Astrocyte (in vitro differentiated cells and primary cell): ENCODE measurements around the gene ZNF823. TPM values are rescaled to one million over a fixed set of nuclear protein-coding genes. Genes with fewer than 3 reads are reported as not detected.

ENCODE experiments used
- DNase-seq: peaks from one replicate; pipeline ENCODE4 v3.0.0-alpha.2; 2010; ENCODE audit warnings: low read depth
- FAIRE-seq: peaks from 2 replicates; lab custom pipeline; 2011; peaks lifted over from hg19 to GRCh38; lab: Jason Lieb, UNC
- H2AFZ ChIP-seq: 2 replicates; pipeline ENCODE4 v1.6.0; 2012; ENCODE audit warnings: low read depth, low read length, inconsistent platforms
- H3K27ac ChIP-seq: 2 replicates; pipeline ENCODE4 v1.5.1; 2011; ENCODE audit warnings: low read depth, low read length, inconsistent platforms
- H3K27me3 ChIP-seq: 2 replicates; pipeline ENCODE4 v1.6.0; 2011; ENCODE audit warnings: low read length, inconsistent platforms; ENCODE audit not compliant: insufficient read depth
- H3K36me3 ChIP-seq: 2 replicates; pipeline ENCODE4 v1.5.1; 2011; ENCODE audit warnings: low read length, inconsistent platforms; ENCODE audit not compliant: insufficient read depth
- H3K4me1 ChIP-seq: 2 replicates; pipeline ENCODE4 v1.5.1; 2011; ENCODE audit warnings: low read length, inconsistent platforms; ENCODE audit not compliant: insufficient read depth
- H3K4me2 ChIP-seq: 2 replicates; pipeline ENCODE4 v1.6.0; 2012; ENCODE audit warnings: low read length, inconsistent platforms
- H3K4me3 ChIP-seq: 2 replicates; pipeline ENCODE4 v1.5.1; 2011; ENCODE audit warnings: low read depth, mild to moderate bottlenecking, low read length, inconsistent platforms; ENCODE audit not compliant: insufficient read depth
- H3K79me2 ChIP-seq: 2 replicates; pipeline ENCODE4 v1.6.0; 2012; ENCODE audit warnings: mild to moderate bottlenecking, low read length, inconsistent platforms; ENCODE audit not compliant: insufficient read depth
- H3K9ac ChIP-seq: 2 replicates; pipeline ENCODE4 v1.6.0; 2012; ENCODE audit warnings: mild to moderate bottlenecking, low read length, inconsistent platforms
- H3K9me3 ChIP-seq: 2 replicates; pipeline ENCODE4 v1.5.1; 2012; ENCODE audit warnings: low read depth, mild to moderate bottlenecking, low read length, inconsistent platforms; ENCODE audit not compliant: insufficient read depth
- H4K20me1 ChIP-seq: 2 replicates; pipeline ENCODE4 v1.6.0; 2012; ENCODE audit warnings: low read length, inconsistent platforms; ENCODE audit not compliant: insufficient read depth
- H3K27ac Mint-ChIP-seq: one replicate; pipeline ENCODE4 v1.8.0; 2021; ENCODE audit warnings: mild to moderate bottlenecking, mixed read lengths; ENCODE audit not compliant: unreplicated experiment
- H3K27me3 Mint-ChIP-seq: one replicate; pipeline ENCODE4 v1.8.0; 2021; ENCODE audit warnings: low read depth, mixed read lengths; ENCODE audit not compliant: unreplicated experiment
- H3K36me3 Mint-ChIP-seq: one replicate; pipeline ENCODE4 v1.8.0; 2021; ENCODE audit warnings: low read depth, mixed read lengths; ENCODE audit not compliant: unreplicated experiment
- H3K4me1 Mint-ChIP-seq: one replicate; pipeline ENCODE4 v1.8.0; 2021; ENCODE audit warnings: low read depth, mixed read lengths; ENCODE audit not compliant: unreplicated experiment
- H3K4me3 Mint-ChIP-seq: one replicate; pipeline ENCODE4 v1.8.0; 2021; ENCODE audit warnings: mild to moderate bottlenecking, moderate library complexity, mixed read lengths; ENCODE audit not compliant: unreplicated experiment
- H3K9me3 Mint-ChIP-seq: one replicate; pipeline ENCODE4 v1.8.0; 2021; ENCODE audit warnings: mild to moderate bottlenecking, mixed read lengths; ENCODE audit not compliant: unreplicated experiment
- EZH2 ChIP-seq: IDR thresholded peaks from 2 replicates; pipeline ENCODE4 v1.6.1; 2012; ENCODE audit warnings: mild to moderate bottlenecking, low read length, inconsistent platforms; ENCODE audit not compliant: insufficient read depth
- total RNA-seq: library from RNA; stranded (reverse); gene quantifications from 2 replicates; pipeline ENCODE4 v1.2.1, GENCODE V29; 2021
- TF ChIP-seq, protein P1 (sequence below): IDR thresholded peaks from 2 replicates; pipeline ENCODE4 v1.5.1; 2011; ENCODE audit warnings: low read depth, mild to moderate bottlenecking, inconsistent platforms, low read length, moderate library complexity; ENCODE audit not compliant: insufficient read depth

Gene ZNF823
- total RNA-seq, 1 donor from 2014 or later, result 5.4 TPM

DNA sequence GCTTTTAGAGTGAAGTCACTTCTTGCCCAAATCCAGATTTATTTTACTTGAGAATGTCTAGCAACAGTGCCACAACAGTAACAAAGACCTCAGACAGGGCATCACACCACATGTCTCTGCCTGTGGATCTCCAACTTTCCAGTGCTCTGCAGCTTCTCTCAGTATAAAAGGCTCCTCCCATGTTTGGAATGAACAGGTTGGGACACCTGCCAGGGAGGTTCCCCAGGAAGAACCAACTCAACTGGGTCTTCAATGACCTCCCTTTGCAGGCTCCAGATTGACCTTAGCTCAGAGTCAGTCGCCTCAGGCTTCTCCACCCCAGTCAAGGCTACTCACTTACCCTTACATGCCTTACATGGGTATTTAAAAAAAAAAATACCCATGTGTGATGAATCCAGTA, 3.4 kb downstream of the ZNF823 start:
- H3K9me3 ChIP-seq, result no peaks in the 10 kb centered on the region
- H3K4me1 ChIP-seq, result no peaks in the 10 kb centered on the region
- TF ChIP-seq EZH2, result no peak
- TF ChIP-seq, protein P1, sequence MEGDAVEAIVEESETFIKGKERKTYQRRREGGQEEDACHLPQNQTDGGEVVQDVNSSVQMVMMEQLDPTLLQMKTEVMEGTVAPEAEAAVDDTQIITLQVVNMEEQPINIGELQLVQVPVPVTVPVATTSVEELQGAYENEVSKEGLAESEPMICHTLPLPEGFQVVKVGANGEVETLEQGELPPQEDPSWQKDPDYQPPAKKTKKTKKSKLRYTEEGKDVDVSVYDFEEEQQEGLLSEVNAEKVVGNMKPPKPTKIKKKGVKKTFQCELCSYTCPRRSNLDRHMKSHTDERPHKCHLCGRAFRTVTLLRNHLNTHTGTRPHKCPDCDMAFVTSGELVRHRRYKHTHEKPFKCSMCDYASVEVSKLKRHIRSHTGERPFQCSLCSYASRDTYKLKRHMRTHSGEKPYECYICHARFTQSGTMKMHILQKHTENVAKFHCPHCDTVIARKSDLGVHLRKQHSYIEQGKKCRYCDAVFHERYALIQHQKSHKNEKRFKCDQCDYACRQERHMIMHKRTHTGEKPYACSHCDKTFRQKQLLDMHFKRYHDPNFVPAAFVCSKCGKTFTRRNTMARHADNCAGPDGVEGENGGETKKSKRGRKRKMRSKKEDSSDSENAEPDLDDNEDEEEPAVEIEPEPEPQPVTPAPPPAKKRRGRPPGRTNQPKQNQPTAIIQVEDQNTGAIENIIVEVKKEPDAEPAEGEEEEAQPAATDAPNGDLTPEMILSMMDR, result no peak
- no peak for FAIRE-seq
- H3K27ac ChIP-seq, result no peak overlapping the region
- Mint-ChIP-seq H3K27me3 (no peaks in the 10 kb centered on the region), H3K27ac (no peak overlapping the region), H3K4me1 (no peaks in the 10 kb centered on the region), H3K4me3 (no peak overlapping the region), H3K36me3 (peaks cover 2% of the 10 kb centered on the region), H3K9me3 (peaks cover 13% of the 10 kb centered on the region)
- no peaks in the 10 kb centered on the region for H3K36me3 ChIP-seq
- no peaks in the 10 kb centered on the region for H4K20me1 ChIP-seq
- H3K9ac ChIP-seq, result no peak overlapping the region
- no peak for DNase-seq
- no peak overlapping the region for H3K4me2 ChIP-seq
- H3K4me3 ChIP-seq, result no peak overlapping the region
- no peak overlapping the region for H2AFZ ChIP-seq
- no peaks in the 10 kb centered on the region for H3K27me3 ChIP-seq
- H3K79me2 ChIP-seq, result peaks cover 26% of the 10 kb centered on the region

DNA sequence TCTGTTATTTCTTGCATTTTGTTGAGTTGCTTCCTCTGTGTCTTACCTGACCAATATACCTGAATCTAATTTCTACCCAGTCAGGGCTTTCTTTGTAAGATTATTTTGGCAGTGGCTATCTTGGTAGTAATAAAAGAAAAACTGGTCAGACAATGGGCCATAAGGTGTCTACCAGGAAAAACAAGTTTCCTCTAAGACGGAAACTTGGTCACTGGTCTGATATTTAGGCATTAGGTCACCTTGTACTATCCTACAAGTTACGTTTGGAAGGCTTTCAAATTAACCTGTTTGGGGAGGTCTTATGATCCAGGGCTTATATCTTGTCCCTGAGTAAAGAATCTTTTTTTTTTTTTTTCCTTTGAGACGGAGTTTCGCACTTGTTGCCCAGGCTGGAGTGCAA, 9.2 kb downstream of the ZNF823 start:
- H3K4me2 ChIP-seq, result no peak overlapping the region
- H3K9me3 ChIP-seq, result peaks cover 9% of the 10 kb centered on the region
- H3K9ac ChIP-seq, result no peak overlapping the region
- no peak overlapping the region for H3K27ac ChIP-seq
- H3K4me1 Mint-ChIP-seq, result no peaks in the 10 kb centered on the region
- peaks cover 9% of the 10 kb centered on the region for H3K36me3 Mint-ChIP-seq
- H3K4me1 ChIP-seq, result no peaks in the 10 kb centered on the region
- TF ChIP-seq EZH2, result no peak
- TF ChIP-seq, protein P1, result no peak
- H3K27me3 Mint-ChIP-seq, result no peaks in the 10 kb centered on the region
- FAIRE-seq (no peak), DNase-seq (no peak)
- no peak overlapping the region for H3K4me3 ChIP-seq
- H3K27me3 ChIP-seq, result no peaks in the 10 kb centered on the region
- H3K36me3 ChIP-seq, result peaks cover 4% of the 10 kb centered on the region
- peaks cover 14% of the 10 kb centered on the region for H3K9me3 Mint-ChIP-seq
- H3K79me2 ChIP-seq, result peaks cover 10% of the 10 kb centered on the region
- H4K20me1 ChIP-seq, result no peaks in the 10 kb centered on the region
- H2AFZ ChIP-seq, result no peak overlapping the region
- no peak overlapping the region for H3K27ac Mint-ChIP-seq
- no peak overlapping the region for H3K4me3 Mint-ChIP-seq

GRCh38 chr19:11722414-11722813, 16.3 kb downstream of the ZNF823 start:
- Histone ChIP-seq H3K4me3 (no peak overlapping the region), H3K27ac (no peak overlapping the region), H3K79me2 (peaks cover 4% of the 10 kb centered on the region), H4K20me1 (no peaks in the 10 kb centered on the region), H3K4me1 (no peaks in the 10 kb centered on the region), H3K27me3 (no peaks in the 10 kb centered on the region), H3K9me3 (peaks cover 53% of the 10 kb centered on the region), H3K4me2 (no peak overlapping the region), H3K9ac (no peak overlapping the region), H2AFZ (no peak overlapping the region), H3K36me3 (peaks cover 33% of the 10 kb centered on the region)
- Mint-ChIP-seq H3K9me3 (peaks cover 37% of the 10 kb centered on the region), H3K4me3 (no peak overlapping the region), H3K27me3 (no peaks in the 10 kb centered on the region), H3K27ac (no peak overlapping the region), H3K4me1 (no peaks in the 10 kb centered on the region), H3K36me3 (peaks cover 41% of the 10 kb centered on the region)
- FAIRE-seq (no peak), DNase-seq (no peak)
- TF ChIP-seq, protein P1, result no peak
- no peak for TF ChIP-seq EZH2
